Endothelial cell of umbilical vein (primary cell): ENCODE data around the gene RAC2. TPM values are rescaled to one million over a fixed set of nuclear protein-coding genes. Genes with fewer than 3 reads are reported as not detected.

Source experiments
- BruUV-seq: library from RNA; stranded (reverse); fragments of 400-500 nt; replicated peaks from 2 replicates; lab custom pipeline; 2021; lab: Mats Ljungman, UMichigan
- CTCF ChIA-PET: fragments of 300-600, 350-600 bp; sonication (Branson Sonifier 250); formaldehyde crosslinking; loops from one replicate; lab custom pipeline; 2021; ENCODE audit warnings: antibody characterized with exemption, inconsistent platforms; lab: Charles Lee
- POLR2A ChIA-PET: fragments of 300-600, 350-600 bp; sonication (Branson Sonifier 250); formaldehyde crosslinking; loops from one replicate; lab custom pipeline; 2021; ENCODE audit warnings: antibody characterized with exemption, inconsistent platforms; lab: Charles Lee
- DNase-seq: peaks from one replicate; pipeline ENCODE4 v3.0.0-alpha.2; 2011; ENCODE audit warnings: low read depth, low spot score
- FAIRE-seq: peaks from 2 replicates; lab custom pipeline; 2011; peaks lifted over from hg19 to GRCh38; lab: Jason Lieb, UNC
- H2AFZ ChIP-seq: 2 replicates; pipeline ENCODE4 v1.6.0; 2012; ENCODE audit warnings: low read depth, low read length, control low read depth, inconsistent platforms
- H3K27ac ChIP-seq: 2 replicates; pipeline ENCODE4 v1.5.1; 2011; ENCODE audit warnings: low read depth, mild to moderate bottlenecking, control low read depth, low read length, moderate library complexity; ENCODE audit not compliant: insufficient read depth
- H3K27me3 ChIP-seq, 2 experiments: 2 replicates each; pipeline versions ENCODE4 v1.6.0 to v1.6.1; 2011; ENCODE audit warnings: low read length in 2 of 2, mixed read lengths in 1 of 2; ENCODE audit not compliant: control insufficient read depth in 2 of 2, insufficient read depth in 2 of 2
- H3K36me3 ChIP-seq, 2 experiments: 2 replicates in 1 of 2; 3 replicates in 1 of 2; pipeline ENCODE4 v1.5.1; 2011; ENCODE audit warnings: low read length in 2 of 2, mild to moderate bottlenecking in 1 of 2, moderate library complexity in 1 of 2; ENCODE audit not compliant: control insufficient read depth in 2 of 2, insufficient read depth in 2 of 2; ENCODE audit errors: extremely low read depth in 1 of 2
- H3K4me1 ChIP-seq: 3 replicates; pipeline ENCODE4 v1.5.1; 2011; ENCODE audit warnings: mild to moderate bottlenecking, low read length; ENCODE audit not compliant: control insufficient read depth, insufficient read depth; ENCODE audit errors: extremely low read depth
- H3K4me2 ChIP-seq: 2 replicates; pipeline ENCODE4 v1.6.1; 2011; ENCODE audit warnings: low read length, control low read depth, mixed read lengths; ENCODE audit not compliant: insufficient read depth
- H3K4me3 ChIP-seq, 3 experiments: fragments of 200-600 bp in 1 of 3; sonication (generic), shearing (Covaris generic) in 1 of 3; replicated peaks in 1 of 3; 2 replicates each; pipeline ENCODE4 v1.5.1; 2011 to 2016; ENCODE audit warnings: control low read depth in 3 of 3, low read length in 3 of 3, mild to moderate bottlenecking in 2 of 3, inconsistent platforms in 1 of 3, low read depth in 1 of 3, moderate library complexity in 1 of 3; ENCODE audit not compliant: insufficient read depth in 1 of 3
- H3K79me2 ChIP-seq: 2 replicates; pipeline ENCODE4 v1.6.0; 2012; ENCODE audit warnings: low read length, inconsistent platforms; ENCODE audit not compliant: control insufficient read depth, insufficient read depth
- H3K9ac ChIP-seq: replicated peaks from 2 replicates; pipeline ENCODE3; 2011; ENCODE audit warnings: low read length, control low read depth; ENCODE audit not compliant: insufficient read depth; ENCODE audit errors: extremely low read depth
- H3K9me1 ChIP-seq: replicated peaks from 3 replicates; pipeline ENCODE4 v1.6.0; 2011; ENCODE audit warnings: mild to moderate bottlenecking, low read length; ENCODE audit not compliant: control insufficient read depth, insufficient read depth; ENCODE audit errors: extremely low read depth
- H3K9me3 ChIP-seq: replicated peaks from 2 replicates; pipeline ENCODE4 v1.5.1; 2012; ENCODE audit warnings: low read length, inconsistent platforms; ENCODE audit not compliant: control insufficient read depth, insufficient read depth
- H4K20me1 ChIP-seq: replicated peaks from 2 replicates; pipeline ENCODE3; 2011; ENCODE audit warnings: mild to moderate bottlenecking, low read length; ENCODE audit not compliant: control insufficient read depth, insufficient read depth; ENCODE audit errors: extremely low read depth
- CTCF ChIP-seq, 2 donors: IDR thresholded peaks; 1 replicate in 1 of 2; 2 replicates in 1 of 2; pipeline ENCODE4 v1.5.1; 2011; ENCODE audit warnings: low read length in 2 of 2, mild to moderate bottlenecking in 2 of 2, moderate library complexity in 2 of 2, control low read depth in 1 of 2, inconsistent platforms in 1 of 2, low read depth in 1 of 2; ENCODE audit not compliant: insufficient read depth in 1 of 2; ENCODE audit errors: extremely low read depth in 1 of 2
- EZH2 ChIP-seq: IDR thresholded peaks from 2 replicates; pipeline ENCODE4 v1.6.1; 2012; ENCODE audit warnings: borderline replicate concordance, low read depth, mild to moderate bottlenecking, moderate library complexity, low read length, inconsistent platforms; ENCODE audit not compliant: severe bottlenecking
- FOS ChIP-seq: IDR thresholded peaks from 2 replicates; pipeline ENCODE4 v1.6.1; 2011; ENCODE audit warnings: mild to moderate bottlenecking, low read length, moderate library complexity, borderline replicate concordance; ENCODE audit not compliant: insufficient read depth
- GATA2 ChIP-seq: IDR thresholded peaks from 2 replicates; pipeline ENCODE4 v1.7.0; 2011; ENCODE audit warnings: low read depth, mild to moderate bottlenecking, moderate library complexity, mixed read lengths, low read length; ENCODE audit not compliant: insufficient read length, insufficient read depth
- JUN ChIP-seq: IDR thresholded peaks from 2 replicates; pipeline ENCODE4 v1.6.1; 2011; ENCODE audit warnings: borderline replicate concordance, low read depth; ENCODE audit not compliant: insufficient read length, insufficient read depth
- MAX ChIP-seq: IDR thresholded peaks from 2 replicates; pipeline ENCODE4 v1.6.1; 2011; ENCODE audit not compliant: insufficient read depth, insufficient read length
- MYC ChIP-seq: IDR thresholded peaks from one replicate; pipeline ENCODE4 v1.6.1; 2011; ENCODE audit warnings: mild to moderate bottlenecking, low read depth, low read length
- POLR2A ChIP-seq: IDR thresholded peaks from 2 replicates; pipeline ENCODE4 v1.6.1; 2012; ENCODE audit warnings: low read depth, mild to moderate bottlenecking, control low read depth, low read length
- POLR2AphosphoS5 ChIP-seq: IDR thresholded peaks from 2 replicates; pipeline ENCODE4 v1.6.1; 2012; ENCODE audit warnings: low read depth, mild to moderate bottlenecking, control low read depth, low read length, moderate library complexity; ENCODE audit not compliant: insufficient read depth
- dilution Hi-C: fragments of 300-500 bp; cut with MboI; formaldehyde crosslinking; loops from one replicate; pipeline ENCODE4 v1.15.0; 2019; ENCODE audit warnings: low sequenced_read_pairs; ENCODE audit not compliant: extremely low pct_ligation_motif_present
- intact Hi-C: fragments of 100-400 bp; cut with micrococcal nuclease; formaldehyde crosslinking; loops from one replicate; pipeline ENCODE4 v1.10.0; 2022
- polyA plus RNA-seq, 4 experiments: library from polyadenylated mRNA; depleted of rRNA in 3 of 4; stranded (reverse) in 3 of 4; unstranded in 1 of 4; fragments of >200 nt; gene quantifications; 2 replicates each; pipeline versions ENCODE4 v1.2.1 to v1.2.3, GENCODE V29; 2011 to 2012; ENCODE audit warnings: missing spikeins in 1 of 4
- total RNA-seq: library from RNA; stranded (reverse); gene quantifications from 2 replicates; pipeline ENCODE4 v1.2.3, GENCODE V29; 2021

Gene RAC2
- total and polyA plus RNA-seq, 2 donors (not counting 3 experiments of a cell fraction or from before 2014, with no cell fraction given) = 122 to 181 TPM

- no peak overlapping the region for H3K9ac ChIP-seq
- no peaks in the 10 kb centered on the region for H3K27me3 ChIP-seq
- no peaks in the 10 kb centered on the region for H3K79me2 ChIP-seq
- FAIRE-seq (no peak), DNase-seq (peak; percentile 35)
- no peak overlapping the region for H3K4me2 ChIP-seq
- TF ChIP-seq MAX (no peak), JUN (no peak), POLR2AphosphoS5 (no peak), POLR2A (no peak), CTCF (IDR thresholded peaks at IDR 0.05; ENCODE audit: extremely low read depth in 1 of 2, insufficient read depth in 1 of 2, low read depth in 1 of 2, low read length in 2 of 2) (no peak), GATA2 (no peak), EZH2 (no peak), MYC (no peak), FOS (no peak)
- intact Hi-C loops (loop anchor here (1.0 to 2.0 kb wide), 5 partner anchors 8 to 415 kb away; no protein-coding TSS in a partner anchor), dilution Hi-C loops (no loop called here)
- POLR2A ChIA-PET = interaction anchor here (1.1 kb wide), 1 partner anchor 10 kb away, joined by 3 read pairs; no protein-coding TSS in a partner anchor
- H3K9me1 ChIP-seq = no peaks in the 10 kb centered on the region
- no peaks in the 10 kb centered on the region for H3K9me3 ChIP-seq
- peak overlapping the region; percentile 25 for H3K27ac ChIP-seq
- H4K20me1 ChIP-seq = no peaks in the 10 kb centered on the region
- H3K36me3 ChIP-seq = no peaks in the 10 kb centered on the region
- no TSS peak for BruUV-seq
- H2AFZ ChIP-seq = no peak overlapping the region
- H3K4me3 ChIP-seq = no peak overlapping the region
- peaks cover 28% of the 10 kb centered on the region for H3K4me1 ChIP-seq
- CTCF ChIA-PET = interaction anchor here (0.6 to 5.1 kb wide), 22 partner anchors 9 to 342 kb away, joined by 3 to 69 read pairs (median 4); partner anchors contain the start of gene C1QTNF6
Observed at GRCh38 chr22:37197451-37198257, 46.4 kb downstream of the RAC2 start.
